Fibroblast of gingiva (primary cell): ENCODE results near the gene OXA1L.
"Not testable (repeated sequence)": the region's sequence is repeated elsewhere in the genome, so short reads cannot be mapped to it uniquely, and the experiment has no call there.

Experiments
- DNase-seq: peaks from one replicate; pipeline ENCODE4 v3.0.0-alpha.2; 2011; ENCODE audit warnings: low read depth

OXA1L gene

DNA sequence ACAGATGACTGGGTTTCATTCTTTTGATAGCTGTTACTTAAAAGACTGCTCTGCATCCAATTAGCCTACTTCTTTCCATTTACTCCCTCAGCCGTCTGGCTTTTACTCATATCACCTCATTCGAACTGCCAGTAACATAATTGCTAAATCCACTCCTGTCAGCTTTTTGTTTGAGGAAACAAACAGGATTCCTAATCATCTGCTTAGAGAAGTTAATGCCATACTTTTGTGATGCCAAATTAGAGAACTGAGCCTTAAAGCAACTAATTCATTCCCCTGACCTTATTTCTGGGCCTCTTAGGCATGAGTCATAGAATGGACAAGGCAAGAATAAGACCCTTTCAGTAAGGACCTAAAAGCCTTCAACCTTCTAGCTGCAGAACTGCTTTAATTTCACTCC lies 2.9 kb downstream of the OXA1L start:
- DNase-seq: no peak

DNA sequence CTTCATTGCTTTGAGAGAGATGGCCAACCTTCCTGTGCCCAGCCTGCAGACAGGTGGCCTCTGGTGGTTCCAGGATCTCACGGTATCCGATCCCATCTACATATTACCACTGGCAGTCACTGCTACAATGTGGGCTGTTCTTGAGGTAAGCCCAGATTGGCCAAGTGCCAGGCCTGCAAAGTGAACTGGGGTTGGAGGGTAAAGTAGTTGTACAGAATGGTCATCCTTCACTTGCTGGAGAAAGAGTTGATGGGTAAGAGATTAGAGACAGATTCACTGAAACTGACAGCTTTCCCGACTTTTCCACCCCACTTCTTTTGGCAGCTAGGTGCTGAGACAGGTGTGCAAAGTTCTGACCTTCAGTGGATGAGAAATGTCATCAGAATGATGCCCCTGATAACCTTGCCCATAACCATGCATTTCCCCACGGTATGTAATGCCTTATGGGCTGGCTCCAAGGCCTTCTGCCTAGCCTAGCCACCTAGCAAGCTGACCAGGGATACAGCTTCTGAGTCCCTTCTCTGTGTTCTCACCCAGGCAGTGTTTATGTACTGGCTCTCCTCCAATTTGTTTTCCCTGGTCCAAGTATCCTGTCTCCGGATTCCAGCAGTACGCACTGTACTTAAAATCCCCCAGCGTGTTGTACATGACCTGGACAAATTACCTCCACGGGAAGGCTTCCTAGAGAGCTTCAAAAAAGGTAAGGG lies 4.1 kb downstream of the OXA1L start:
- no peak for DNase-seq

GRCh38 chr14:22772725-22773124 lies 6.2 kb downstream of the OXA1L start:
- DNase-seq: no peak

DNA sequence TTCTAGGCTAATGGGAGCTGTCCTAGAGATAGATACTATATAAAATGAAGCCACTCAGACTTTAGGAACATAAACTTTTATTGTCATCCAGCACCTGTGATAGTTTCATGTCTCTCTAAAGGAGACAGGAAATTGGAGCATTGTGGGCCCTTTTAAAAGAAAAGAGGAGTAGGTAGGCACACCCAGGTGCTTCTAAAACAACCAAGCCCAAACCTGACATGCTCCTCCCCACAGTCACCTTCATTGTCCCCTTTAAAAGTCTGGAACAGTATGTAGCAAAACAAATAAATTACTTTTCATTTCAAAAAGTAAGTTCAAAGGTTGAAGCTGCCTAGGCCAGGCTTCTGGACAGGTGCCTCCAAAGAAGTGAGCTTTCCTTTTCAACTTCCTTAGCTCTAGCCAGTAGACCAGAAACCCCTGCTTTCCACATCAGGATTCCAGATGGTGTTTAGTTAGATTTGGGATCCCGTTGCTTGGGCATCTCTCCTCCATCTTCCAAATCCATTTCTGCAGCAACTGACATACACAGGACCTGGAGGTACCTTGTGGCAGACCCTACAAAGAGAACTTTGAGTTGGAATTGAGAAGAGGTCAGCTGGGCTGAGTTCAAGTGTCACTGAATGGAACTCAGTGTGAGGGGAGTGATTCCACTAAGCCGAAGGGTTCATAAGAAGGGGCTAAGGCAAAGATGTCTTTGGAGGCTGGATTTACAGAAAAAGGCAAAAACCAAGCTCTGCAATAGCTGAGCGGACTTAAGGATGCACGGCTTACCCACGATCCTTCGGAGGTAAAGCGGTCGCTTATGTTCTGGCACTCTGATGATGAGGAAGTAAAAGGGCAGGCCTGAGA lies 6.9 kb downstream of the OXA1L start:
- no peak for DNase-seq

DNA sequence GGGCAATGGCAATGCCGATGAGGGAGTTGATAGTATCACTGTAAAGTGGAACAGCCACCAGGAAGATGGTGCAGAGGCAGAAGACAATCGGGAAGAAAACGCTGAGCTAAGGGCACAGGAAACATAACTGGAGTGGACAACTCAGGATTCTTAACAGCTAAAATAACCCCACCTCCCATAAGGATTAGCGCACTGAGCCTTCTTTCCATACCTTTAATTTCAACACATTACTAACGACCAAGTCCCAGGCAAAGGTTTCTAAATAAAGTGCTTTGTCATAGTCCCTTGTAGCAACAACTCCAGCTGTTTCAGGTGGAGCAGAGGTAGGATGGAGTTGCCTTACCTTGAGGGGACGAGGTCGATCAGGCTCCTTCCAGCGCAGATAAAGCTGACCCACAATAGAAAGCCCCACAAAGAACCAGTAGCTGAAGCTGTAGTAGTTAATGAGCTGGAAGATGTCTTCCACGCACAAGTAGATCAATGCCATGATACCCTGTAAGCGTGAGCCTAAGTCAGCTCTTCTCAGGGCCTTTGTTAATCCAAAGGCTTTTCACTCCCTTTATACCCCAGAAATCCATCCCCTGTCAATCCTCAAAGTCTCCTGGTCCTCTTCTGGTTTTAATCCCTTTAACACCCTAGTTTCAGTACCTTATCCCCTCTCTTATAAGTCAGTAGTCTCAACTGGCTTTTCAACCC lies 7.7 kb downstream of the OXA1L start:
- no peak for DNase-seq

GRCh38 chr14:22776215-22776614 lies 9.7 kb downstream of the OXA1L start:
- no peak for DNase-seq

DNA sequence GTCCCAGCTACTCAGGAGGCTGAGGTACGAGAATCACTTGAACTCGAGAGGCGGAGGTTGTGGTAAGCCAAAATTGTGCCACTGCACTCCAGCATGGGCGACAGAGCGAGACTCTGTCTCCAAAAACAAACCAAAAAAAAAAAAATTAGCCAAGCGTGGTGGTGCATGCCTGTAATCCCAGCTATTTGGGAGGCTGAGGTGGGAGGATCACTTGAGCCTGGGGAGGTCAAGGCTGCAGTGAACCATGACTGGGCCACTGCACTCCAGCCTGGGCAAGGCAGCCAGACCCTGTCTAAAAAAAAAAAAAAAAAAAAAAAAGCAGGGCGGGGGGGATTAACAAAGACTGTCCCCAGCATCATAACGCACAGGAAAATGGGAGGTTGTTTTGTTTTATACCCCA lies 10.4 kb downstream of the OXA1L start:
- not testable (repeated sequence) for DNase-seq

GRCh38 chr14:22778084-22778483 lies 11.6 kb downstream of the OXA1L start:
- DNase-seq: no peak

GRCh38 chr14:22780105-22780679 lies 13.7 kb downstream of the OXA1L start:
- no peak for DNase-seq

DNA sequence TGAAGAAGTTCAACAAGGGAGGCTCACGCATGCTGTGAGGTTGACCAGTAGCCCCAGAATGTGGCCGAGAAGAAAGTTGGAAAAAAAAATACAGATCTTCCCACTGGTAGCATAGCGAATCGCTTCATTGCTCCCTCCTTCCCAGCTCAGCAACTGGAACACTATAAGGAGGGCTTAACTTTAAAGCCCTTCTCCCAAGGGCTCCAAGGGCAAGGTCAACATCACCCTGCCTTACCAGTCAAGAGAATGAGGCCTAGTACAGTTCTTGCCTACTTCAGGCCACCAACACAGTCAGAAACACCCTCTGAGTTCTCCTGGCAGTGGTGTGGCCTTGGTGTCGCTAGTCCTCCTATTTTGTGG lies 14.4 kb downstream of the OXA1L start:
- DNase-seq: no peak

GRCh38 chr14:22781301-22781991 lies 15.0 kb downstream of the OXA1L start:
- no peak for DNase-seq

DNA sequence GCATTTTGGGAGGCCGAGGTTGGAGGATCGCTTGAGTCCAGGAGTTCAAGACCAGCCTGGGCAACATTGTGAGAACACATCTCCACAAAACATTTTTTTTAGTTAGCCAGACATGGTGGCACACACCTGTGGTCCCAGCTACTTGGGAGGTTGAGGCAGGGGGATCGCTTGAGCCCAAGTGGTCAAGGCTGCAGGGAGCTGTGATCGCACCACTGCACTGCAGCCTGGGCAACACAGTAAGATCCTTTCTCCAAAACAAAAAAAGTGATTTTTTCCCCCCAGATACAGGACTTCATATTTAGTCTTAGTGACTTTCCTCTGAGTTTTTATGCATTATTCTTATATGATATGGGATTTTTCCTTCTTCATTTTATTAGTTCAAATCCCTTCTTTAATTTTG lies 20.2 kb downstream of the OXA1L start:
- no peak for DNase-seq

DNA sequence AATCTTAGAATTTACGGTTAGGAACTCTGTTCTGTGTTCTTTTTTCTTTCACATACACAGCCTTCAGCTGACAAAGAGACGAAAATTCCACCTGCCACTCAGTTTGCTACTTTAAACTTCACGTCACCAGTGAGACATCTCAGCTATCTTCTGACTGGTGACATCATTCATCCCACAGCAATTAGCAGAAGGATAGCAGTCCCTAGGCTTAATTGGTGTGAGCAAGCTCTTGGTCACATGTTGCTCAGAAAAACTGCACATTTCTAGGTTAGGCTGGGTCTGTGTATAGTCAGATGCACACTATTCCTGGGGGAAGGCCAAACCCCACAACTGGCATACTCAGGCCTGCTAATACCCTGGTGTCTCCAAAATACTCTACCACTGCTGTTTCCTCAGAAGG lies 24.8 kb downstream of the OXA1L start:
- DNase-seq: peak; percentile 8

DNA sequence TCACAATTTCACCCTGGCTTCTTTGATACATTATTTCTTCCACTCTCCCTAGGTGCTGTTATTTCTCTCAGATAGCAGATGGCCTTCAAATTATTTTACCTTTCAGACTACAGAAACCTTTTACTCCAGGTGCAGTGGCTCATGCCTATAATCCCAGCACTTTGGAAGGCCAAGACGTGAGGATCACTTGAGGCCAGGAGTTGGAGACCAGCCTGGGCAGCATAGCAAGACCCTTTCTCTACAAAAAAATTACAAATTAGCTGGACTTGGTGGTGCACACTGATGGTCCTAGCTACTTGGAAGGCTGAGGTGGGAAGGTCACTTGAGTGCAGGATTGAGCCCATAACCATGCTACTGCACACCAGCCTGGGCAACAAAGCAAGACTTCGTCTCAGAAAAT lies 25.7 kb downstream of the OXA1L start:
- no peak for DNase-seq

DNA sequence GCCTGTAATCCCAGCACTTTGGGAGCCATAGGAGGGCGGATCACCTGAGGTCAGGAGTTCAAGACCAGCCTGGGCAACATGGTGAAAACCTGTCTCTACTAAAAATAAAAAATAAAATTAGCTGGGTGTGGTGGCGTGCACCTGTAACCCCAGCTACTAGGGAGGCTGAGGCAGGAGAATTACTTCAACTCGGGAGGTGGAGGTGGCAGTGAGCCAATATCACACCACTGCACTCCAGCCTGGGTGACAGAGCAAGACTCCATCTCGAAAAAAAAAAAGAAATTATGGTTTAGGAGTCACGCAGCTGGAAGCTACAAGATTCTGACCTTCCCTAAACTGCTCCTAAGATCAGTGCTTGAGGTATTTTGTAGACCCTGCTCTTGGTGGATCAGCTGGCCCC lies 27.1 kb downstream of the OXA1L start:
- DNase-seq: not testable (repeated sequence)

DNA sequence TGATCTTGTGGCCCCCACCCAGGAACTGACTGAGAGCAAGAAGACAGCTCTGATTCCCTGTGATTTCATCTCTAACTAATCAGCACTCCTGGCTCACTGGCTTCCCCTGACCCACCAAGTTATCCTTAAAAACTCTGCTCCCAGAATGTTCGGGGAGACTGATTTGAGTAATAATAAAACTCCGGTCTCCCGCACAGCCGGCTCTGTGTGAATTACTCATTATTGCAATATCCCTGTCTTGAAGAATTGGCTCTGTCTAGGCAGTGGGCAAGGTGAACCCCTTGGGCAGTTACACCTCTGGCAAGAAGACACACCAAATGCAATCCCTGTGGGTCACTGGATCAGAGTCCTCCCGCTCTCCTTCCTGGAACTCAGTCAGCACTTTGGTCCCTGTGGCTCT lies 27.5 kb downstream of the OXA1L start:
- DNase-seq: no peak

DNA sequence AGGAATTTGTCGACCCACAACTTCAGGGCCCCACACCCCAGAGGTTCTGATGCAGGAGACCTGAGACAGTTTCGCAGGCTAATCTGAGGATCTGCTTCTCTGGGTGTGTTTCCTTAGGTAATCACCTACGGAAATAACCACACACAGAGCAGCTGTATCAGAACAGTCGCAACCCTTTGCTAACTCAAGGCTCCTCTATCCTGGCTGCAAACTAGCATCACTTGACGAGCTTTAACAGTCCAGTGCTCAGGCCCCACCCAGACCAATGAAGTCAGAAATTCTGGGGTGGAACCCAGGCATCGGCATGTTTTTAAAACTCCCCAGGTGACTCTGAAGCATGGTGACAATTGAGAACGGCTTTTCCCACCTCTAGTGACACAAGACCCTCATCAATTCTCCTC lies 28.1 kb downstream of the OXA1L start:
- DNase-seq: no peak

- DNase-seq: no peak
These were observed 29.7 kb downstream of the OXA1L start for GRCh38 chr14:22796087-22796707.

- no peak for DNase-seq
These were observed 30.8 kb downstream of the OXA1L start for GRCh38 chr14:22797017-22797917.

- no peak for DNase-seq
These were observed 32.0 kb downstream of the OXA1L start for GRCh38 chr14:22798528-22798927.

GRCh38 chr14:22800346-22800745 lies 33.9 kb downstream of the OXA1L start:
- DNase-seq: no peak
